LHCN-M2 (cell line): ENCODE data around the gene LCMT1. TPM values are rescaled to one million over a fixed set of nuclear protein-coding genes. Genes with fewer than 3 reads are reported as not detected.
A peak's percentile ranks its signal among the peaks of the same experiment; 100 is the strongest.
"Not testable (repeated sequence)": the region's sequence is repeated elsewhere in the genome, so short reads cannot be mapped to it uniquely, and the experiment has no call there.

Experiments used
- DNase-seq: peaks from one replicate; pipeline ENCODE4 v3.0.0-alpha.2; 2012; ENCODE audit warnings: low read depth
- total RNA-seq: library from RNA; depleted of rRNA; stranded (reverse); fragments of >200 nt; gene quantifications from 2 replicates; pipeline ENCODE4 v1.2.3, GENCODE V29; 2014

LCMT1 gene
- total RNA-seq, 1 experiment from 2014 or later = 40.9 TPM

GRCh38 chr16:25141648-25142047, 30.1 kb downstream of the LCMT1 start:
- no peak for DNase-seq

GRCh38 chr16:25143928-25144327, 32.4 kb downstream of the LCMT1 start:
- DNase-seq = no peak

- DNase-seq = no peak
Measured at GRCh38 chr16:25148568-25149215, 37.1 kb downstream of the LCMT1 start.

- peak; percentile 94 for DNase-seq
Measured at GRCh38 chr16:25151996-25152395, 40.5 kb downstream of the LCMT1 start.

- DNase-seq = peak; percentile 53
Measured at GRCh38 chr16:25155553-25156460, 44.3 kb downstream of the LCMT1 start.

- DNase-seq = no peak
Measured at GRCh38 chr16:25157271-25157875, 45.8 kb downstream of the LCMT1 start.

- DNase-seq = no peak
Measured at GRCh38 chr16:25158401-25158800, 46.9 kb downstream of the LCMT1 start.

GRCh38 chr16:25161753-25162367, 50.3 kb downstream of the LCMT1 start:
- no peak for DNase-seq

GRCh38 chr16:25163683-25164082, 52.1 kb downstream of the LCMT1 start:
- DNase-seq = no peak

GRCh38 chr16:25165284-25165683, 53.7 kb downstream of the LCMT1 start:
- no peak for DNase-seq

- not testable (repeated sequence) for DNase-seq
Measured at GRCh38 chr16:25167920-25168319, 56.4 kb downstream of the LCMT1 start.

GRCh38 chr16:25171390-25171789, 59.8 kb downstream of the LCMT1 start:
- no peak for DNase-seq

GRCh38 chr16:25172831-25173230, 61.3 kb downstream of the LCMT1 start:
- DNase-seq = no peak

- no peak for DNase-seq
Measured at GRCh38 chr16:25174285-25174684, 62.7 kb downstream of the LCMT1 start.

- DNase-seq = no peak
Measured at GRCh38 chr16:25176136-25176535, 64.6 kb downstream of the LCMT1 start.

GRCh38 chr16:25177512-25177830, 65.9 kb downstream of the LCMT1 start:
- no peak for DNase-seq

- DNase-seq = no peak
Measured at GRCh38 chr16:25177831-25178688, 66.5 kb downstream of the LCMT1 start.

- not testable (repeated sequence) for DNase-seq
Measured at GRCh38 chr16:25181236-25181635, 69.7 kb downstream of the LCMT1 start.

GRCh38 chr16:25184771-25185170, 73.2 kb downstream of the LCMT1 start:
- DNase-seq = no peak

- no peak for DNase-seq
Measured at GRCh38 chr16:25187491-25187795, 75.9 kb downstream of the LCMT1 start.

GRCh38 chr16:25189305-25189704, 77.8 kb downstream of the LCMT1 start:
- no peak for DNase-seq
